ENCODE data around the gene GTSF1L. TPM values are rescaled to one million over a fixed set of nuclear protein-coding genes. Genes with fewer than 3 reads are reported as not detected.
A peak's percentile ranks its signal among the peaks of the same experiment; 100 is the strongest.

GTSF1L gene
- total RNA-seq, 1 donor from 2014 or later, result not detected

DNA sequence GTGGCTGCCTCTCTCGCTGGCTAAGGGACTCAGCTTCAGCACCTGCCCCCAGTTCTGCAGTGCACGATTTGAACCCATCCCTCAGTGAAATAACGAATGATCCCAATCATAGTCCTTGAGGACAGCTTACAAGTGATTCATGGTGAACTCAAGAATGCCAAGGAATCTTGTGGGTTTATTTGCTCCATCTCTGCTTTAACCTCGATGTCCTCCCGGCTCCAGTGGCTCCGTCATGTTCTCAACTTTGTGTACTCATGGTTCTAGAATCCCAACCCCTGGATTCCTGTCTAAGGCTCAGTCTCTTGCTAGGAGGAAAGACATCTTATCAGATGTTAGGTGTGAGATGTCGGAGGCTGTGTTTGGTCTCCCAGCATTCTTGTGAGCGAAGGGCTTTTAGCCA, 29.0 kb upstream of the GTSF1L start:
- H3K27ac ChIP-seq, result no peak overlapping the region
- intact Hi-C loops (cut with DNase I), result no loop called here

DNA sequence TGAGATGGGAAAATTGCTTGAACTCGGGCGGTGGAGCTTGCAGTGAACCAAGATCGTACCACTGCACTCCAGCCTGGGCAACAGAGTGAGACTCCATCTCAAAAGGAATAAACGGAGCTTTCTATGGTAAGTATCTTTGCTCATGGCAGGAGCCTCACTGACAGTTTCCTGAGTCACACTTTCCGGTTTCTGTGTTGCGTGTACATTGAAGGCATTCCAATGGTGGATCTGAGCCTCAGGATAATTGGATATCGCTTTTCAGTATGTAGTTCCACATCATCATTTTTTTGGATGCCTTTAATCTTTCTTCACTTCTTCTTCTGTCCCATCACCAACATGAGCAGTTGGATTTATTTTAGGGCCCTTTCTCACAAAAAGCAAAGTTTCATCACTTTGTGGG, 28.6 kb upstream of the GTSF1L start:
- Histone ChIP-seq H3K9me3 (no peaks in the 10 kb centered on the region), H3K27ac (no peak overlapping the region), H3K36me3 (no peaks in the 10 kb centered on the region), H3K4me1 (no peaks in the 10 kb centered on the region), H3K27me3 (no peaks in the 10 kb centered on the region), H3K4me3 (no peak overlapping the region)
- no peak for DNase-seq (ENCODE audit: low spot score in 2 of 2)
- intact Hi-C loops (cut with DNase I), result no loop called here
- TF ChIP-seq, protein P1, sequence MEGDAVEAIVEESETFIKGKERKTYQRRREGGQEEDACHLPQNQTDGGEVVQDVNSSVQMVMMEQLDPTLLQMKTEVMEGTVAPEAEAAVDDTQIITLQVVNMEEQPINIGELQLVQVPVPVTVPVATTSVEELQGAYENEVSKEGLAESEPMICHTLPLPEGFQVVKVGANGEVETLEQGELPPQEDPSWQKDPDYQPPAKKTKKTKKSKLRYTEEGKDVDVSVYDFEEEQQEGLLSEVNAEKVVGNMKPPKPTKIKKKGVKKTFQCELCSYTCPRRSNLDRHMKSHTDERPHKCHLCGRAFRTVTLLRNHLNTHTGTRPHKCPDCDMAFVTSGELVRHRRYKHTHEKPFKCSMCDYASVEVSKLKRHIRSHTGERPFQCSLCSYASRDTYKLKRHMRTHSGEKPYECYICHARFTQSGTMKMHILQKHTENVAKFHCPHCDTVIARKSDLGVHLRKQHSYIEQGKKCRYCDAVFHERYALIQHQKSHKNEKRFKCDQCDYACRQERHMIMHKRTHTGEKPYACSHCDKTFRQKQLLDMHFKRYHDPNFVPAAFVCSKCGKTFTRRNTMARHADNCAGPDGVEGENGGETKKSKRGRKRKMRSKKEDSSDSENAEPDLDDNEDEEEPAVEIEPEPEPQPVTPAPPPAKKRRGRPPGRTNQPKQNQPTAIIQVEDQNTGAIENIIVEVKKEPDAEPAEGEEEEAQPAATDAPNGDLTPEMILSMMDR (IDR thresholded peaks at IDR 0.05), result no peak

More for the DNA sequence above, 29.0 kb upstream of the GTSF1L start:
- DNase-seq (ENCODE audit: low spot score in 2 of 2), result no peak
- H3K4me1 ChIP-seq, result no peaks in the 10 kb centered on the region
- no peaks in the 10 kb centered on the region for H3K36me3 ChIP-seq
- H3K4me3 ChIP-seq, result no peak overlapping the region
- H3K9me3 ChIP-seq, result no peaks in the 10 kb centered on the region
- TF ChIP-seq, protein P1 (IDR thresholded peaks at IDR 0.05), result no peak
- no peaks in the 10 kb centered on the region for H3K27me3 ChIP-seq

DNA sequence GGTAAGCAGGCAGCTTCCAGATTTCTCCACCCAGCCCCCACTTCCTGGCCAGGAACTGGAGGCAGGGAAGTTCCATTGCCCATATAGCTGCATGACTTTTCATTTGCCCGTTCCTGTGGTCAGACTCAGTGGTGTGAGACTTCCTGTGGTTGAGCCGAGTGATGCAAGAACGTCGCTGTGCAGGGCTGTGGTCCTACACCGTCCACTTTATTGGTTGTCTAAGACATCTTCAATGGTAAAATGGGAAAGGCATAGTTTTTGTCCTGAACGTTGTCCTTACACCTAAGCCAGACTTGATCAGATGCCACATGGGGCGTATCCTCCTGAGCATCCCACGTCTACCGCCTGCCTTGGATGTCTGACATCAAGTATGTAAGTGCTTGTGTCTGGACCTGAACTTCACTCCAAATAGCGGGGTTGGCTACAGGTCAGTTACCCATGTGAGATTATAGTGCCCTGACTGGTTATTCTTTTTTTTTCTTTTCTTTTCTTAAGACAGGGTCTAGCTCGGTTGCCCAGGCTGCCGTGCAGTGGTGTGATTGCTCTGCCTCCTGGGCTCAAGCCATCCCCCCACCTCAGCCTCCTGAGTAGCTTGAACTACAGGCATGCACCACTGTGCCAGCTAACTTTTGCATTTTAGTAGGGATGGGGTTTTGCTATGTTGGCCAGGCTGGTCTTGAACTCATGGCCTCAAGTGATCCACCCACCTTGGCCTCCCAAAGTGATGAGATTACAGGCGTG, 25.9 kb upstream of the GTSF1L start:
- DNase-seq (ENCODE audit: low spot score in 2 of 2), result no peak
- intact Hi-C loops (cut with DNase I), result loop anchor here (5.0 kb wide), 2 partner anchors 165 to 445 kb away; no protein-coding TSS in a partner anchor
- TF ChIP-seq, protein P1 (IDR thresholded peaks at IDR 0.05), result no peak
- Histone ChIP-seq H3K9me3 (no peaks in the 10 kb centered on the region), H3K4me3 (no peak overlapping the region), H3K27me3 (no peaks in the 10 kb centered on the region), H3K36me3 (no peaks in the 10 kb centered on the region), H3K27ac (no peak overlapping the region), H3K4me1 (no peaks in the 10 kb centered on the region)

DNA sequence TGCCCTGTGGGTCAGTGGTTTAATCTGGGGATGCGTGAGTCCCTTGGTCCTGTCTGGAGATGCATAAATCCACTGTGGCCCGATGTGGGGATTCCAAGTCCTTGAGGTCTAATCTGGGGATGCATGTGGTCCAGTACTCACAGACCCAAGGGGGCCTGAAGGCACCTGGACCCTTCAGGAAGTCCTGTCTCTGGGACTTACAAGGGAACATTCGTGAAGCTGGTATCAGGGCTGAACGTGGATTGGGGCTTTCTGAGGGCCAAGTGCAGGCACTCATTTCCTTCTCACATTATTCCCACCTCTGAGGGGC, 25.2 kb upstream of the GTSF1L start:
- TF ChIP-seq, protein P1 (IDR thresholded peaks at IDR 0.05), result no peak
- H3K36me3 ChIP-seq, result no peaks in the 10 kb centered on the region
- DNase-seq (ENCODE audit: low spot score in 2 of 2), result no peak
- intact Hi-C loops (cut with DNase I), result loop anchor here (5.0 kb wide), 2 partner anchors 165 to 445 kb away; no protein-coding TSS in a partner anchor
- no peaks in the 10 kb centered on the region for H3K27me3 ChIP-seq
- H3K9me3 ChIP-seq, result no peaks in the 10 kb centered on the region
- H3K4me1 ChIP-seq, result no peaks in the 10 kb centered on the region
- H3K27ac ChIP-seq, result no peak overlapping the region
- H3K4me3 ChIP-seq, result no peak overlapping the region

DNA sequence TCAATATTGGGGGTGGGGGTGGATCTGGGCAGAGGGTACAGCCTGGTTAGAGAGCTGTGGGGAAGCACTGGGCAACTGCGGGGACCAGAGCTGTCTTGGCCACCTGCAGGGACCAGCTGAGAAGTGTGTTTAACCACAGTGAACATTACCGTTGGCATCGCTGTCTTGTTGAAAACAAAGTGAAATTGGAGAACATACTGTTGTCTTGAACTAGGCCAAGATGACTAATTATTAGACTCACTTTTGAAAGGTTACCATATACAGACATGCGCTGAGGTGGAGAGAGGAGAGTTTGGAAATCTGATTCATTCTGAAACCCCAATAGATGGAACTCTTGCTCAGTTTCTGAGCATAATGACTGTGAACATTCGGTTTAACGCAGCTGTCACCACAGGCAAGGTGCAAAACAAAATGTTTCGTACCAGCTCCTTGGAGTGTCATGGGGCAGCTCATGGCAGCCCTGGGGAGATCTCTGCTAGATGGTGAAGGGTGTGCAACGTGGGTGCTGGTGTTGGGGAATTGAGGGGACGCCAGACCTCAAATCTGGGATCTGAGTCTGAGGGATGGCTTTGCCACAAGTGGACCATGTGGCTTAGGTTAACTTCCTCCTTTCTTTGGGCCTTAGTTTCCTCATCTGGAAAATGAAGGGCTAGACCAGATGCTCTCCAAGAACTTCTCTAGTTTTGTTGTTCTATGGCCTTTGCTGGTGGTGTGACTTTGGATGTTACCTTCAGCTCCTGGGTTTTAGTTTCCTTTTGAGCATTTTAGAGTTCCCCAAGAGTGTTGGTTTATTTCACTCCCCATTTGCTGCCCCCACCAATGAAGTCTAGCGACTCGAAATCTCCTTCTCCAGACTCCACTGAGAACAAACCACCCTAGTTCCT, 24.6 kb upstream of the GTSF1L start:
- no peaks in the 10 kb centered on the region for H3K27me3 ChIP-seq
- peak overlapping the region in 1 of 2 donors; percentile 40 for H3K27ac ChIP-seq
- intact Hi-C loops (cut with DNase I), result loop anchor here (5.0 kb wide), 2 partner anchors 166 to 446 kb away; no protein-coding TSS in a partner anchor
- DNase-seq (ENCODE audit: low spot score in 2 of 2), result no peak
- H3K4me3 ChIP-seq, result no peak overlapping the region
- no peaks in the 10 kb centered on the region for H3K4me1 ChIP-seq
- H3K9me3 ChIP-seq, result no peaks in the 10 kb centered on the region
- H3K36me3 ChIP-seq, result no peaks in the 10 kb centered on the region
- TF ChIP-seq, protein P1 (IDR thresholded peaks at IDR 0.05), result no peak

All from ascending aorta (tissue), 2 donors.